ENCODE measurements around the gene PDE4C. TPM values are rescaled to one million over a fixed set of nuclear protein-coding genes. Genes with fewer than 3 reads are reported as not detected.

The PDE4C gene
- total RNA-seq, 2 donors from 2014 or later: 0.27 to 1.6 TPM

GRCh38 chr19:18203863-18204393, 22.3 kb downstream of the PDE4C start, which contains the start of gene RAB3A:
Gene RAB3A (minus strand): TSS chr19:18204042. CDS start chr19:18202740, 1,302 bp downstream.
- no peaks in the 10 kb centered on the region for H3K9me3 ChIP-seq
- TF ChIP-seq POLR2A (IDR thresholded peaks at IDR 0.05): peak; percentile 76
- TF ChIP-seq POLR2AphosphoS5 (IDR thresholded peaks at IDR 0.05): peak; percentile 98
- TF ChIP-seq CTCF (IDR thresholded peaks at IDR 0.05): peak in 2 of 4 experiments; percentile 34 to 54
- peaks cover 5% of the 10 kb centered on the region for H3K4me1 ChIP-seq (replicated peaks)
- WGBS: under 1% methylated on average over 45 of the region's 50 CpGs
- H3K27me3 ChIP-seq (replicated peaks; ENCODE audit: insufficient read depth): no peaks in the 10 kb centered on the region
- H3K27ac ChIP-seq: peak within 1 kb of the TSS; percentile 95 to 96
- intact Hi-C loops (cut with DNase I): loop anchor here (5.0 to 10.0 kb wide), 2 partner anchors 118 to 211 kb away; partner anchors contain the start of genes LSM4 and SSBP4
- H3K36me3 ChIP-seq: no peaks in the 10 kb centered on the region
- H3K4me3 ChIP-seq: peak within 1 kb of the TSS; percentile 68 to 80
- peak; percentile 100 for DNase-seq (ENCODE audit: low spot score)

- no peaks in the 10 kb centered on the region for H3K27me3 ChIP-seq (replicated peaks; ENCODE audit: insufficient read depth)
- WGBS: under 1% methylated on average over 38 of the region's 38 CpGs
- peaks cover 5% of the 10 kb centered on the region for H3K4me1 ChIP-seq (replicated peaks)
- peak overlapping the region; percentile 53 to 60 for H3K27ac ChIP-seq
- DNase-seq (ENCODE audit: low spot score): no peak
- intact Hi-C loops (cut with DNase I): loop anchor here (5.0 to 10.0 kb wide), 2 partner anchors 119 to 211 kb away; partner anchors contain the start of genes LSM4 and SSBP4
- no peak for TF ChIP-seq POLR2AphosphoS5 (IDR thresholded peaks at IDR 0.05)
- TF ChIP-seq CTCF (IDR thresholded peaks at IDR 0.05): no peak
- TF ChIP-seq POLR2A (IDR thresholded peaks at IDR 0.05): no peak
- H3K9me3 ChIP-seq: no peaks in the 10 kb centered on the region
- peak overlapping the region; percentile 68 to 80 for H3K4me3 ChIP-seq
- H3K36me3 ChIP-seq: no peaks in the 10 kb centered on the region
Observed at GRCh38 chr19:18203408-18203862, 22.8 kb downstream of the PDE4C start.

- no peaks in the 10 kb centered on the region for H3K36me3 ChIP-seq
- H3K4me1 ChIP-seq (replicated peaks): peaks cover 5% of the 10 kb centered on the region
- intact Hi-C loops (cut with DNase I): loop anchor here (5.0 to 10.0 kb wide), 2 partner anchors 119 to 212 kb away; partner anchors contain the start of genes LSM4 and SSBP4
- no peak overlapping the region for H3K27ac ChIP-seq
- H3K4me3 ChIP-seq: peak overlapping the region; percentile 68 to 80
- H3K9me3 ChIP-seq: no peaks in the 10 kb centered on the region
- no peak for DNase-seq (ENCODE audit: low spot score)
- WGBS: 12% methylated on average over 10 of the region's 32 CpGs
- H3K27me3 ChIP-seq (replicated peaks; ENCODE audit: insufficient read depth): no peaks in the 10 kb centered on the region
- TF ChIP-seq CTCF (IDR thresholded peaks at IDR 0.05) (peak in 2 of 4 experiments; percentile 17 to 20), POLR2A (IDR thresholded peaks at IDR 0.05) (no peak), POLR2AphosphoS5 (IDR thresholded peaks at IDR 0.05) (no peak)
Observed at GRCh38 chr19:18202778-18203407, 23.3 kb downstream of the PDE4C start.

- Histone ChIP-seq H3K9me3 (no peaks in the 10 kb centered on the region), H3K4me3 (no peak overlapping the region), H3K4me1 (replicated peaks) (peaks cover 5% of the 10 kb centered on the region), H3K36me3 (no peaks in the 10 kb centered on the region), H3K27me3 (replicated peaks; ENCODE audit: insufficient read depth) (no peaks in the 10 kb centered on the region), H3K27ac (no peak overlapping the region)
- WGBS: 78% methylated on average over 24 of the region's 24 CpGs
- DNase-seq (ENCODE audit: low spot score): no peak
- TF ChIP-seq POLR2A (IDR thresholded peaks at IDR 0.05) (no peak), CTCF (IDR thresholded peaks at IDR 0.05) (no peak), POLR2AphosphoS5 (IDR thresholded peaks at IDR 0.05) (no peak)
- intact Hi-C loops (cut with DNase I): loop anchor here (5.0 to 10.0 kb wide), 2 partner anchors 120 to 212 kb away; partner anchors contain the start of genes LSM4 and SSBP4
Observed at GRCh38 chr19:18202397-18202777, 23.9 kb downstream of the PDE4C start.

Measured in prostate gland (tissue), 2 donors.